HG03378 (cell line): Measurements from ENCODE around the gene LAYN.

ENCODE experiments used
- ATAC-seq: cut with Tn5 transposase; IDR thresholded peaks from one replicate; pipeline ENCODE4 v1.9.1; 2021; ENCODE audit warnings: mild to moderate bottlenecking, moderate library complexity; ENCODE audit not compliant: unreplicated experiment

The LAYN gene

GRCh38 chr11:111560800-111561199 is 20.3 kb downstream of the LAYN start:
- no peak for ATAC-seq

GRCh38 chr11:111561306-111561705 is 20.8 kb downstream of the LAYN start:
- ATAC-seq: no peak

GRCh38 chr11:111561791-111562325 is 21.3 kb downstream of the LAYN start:
- ATAC-seq: no peak

GRCh38 chr11:111562692-111563389 is 22.3 kb downstream of the LAYN start:
- ATAC-seq: no peak

- peak; percentile 50 for ATAC-seq
Measured at GRCh38 chr11:111565114-111565720, 24.7 kb downstream of the LAYN start.

- ATAC-seq: no peak
Measured at GRCh38 chr11:111566324-111566723, 25.8 kb downstream of the LAYN start.

- no peak for ATAC-seq
Measured at GRCh38 chr11:111569476-111569875, 29.0 kb downstream of the LAYN start.

- no peak for ATAC-seq
Measured at GRCh38 chr11:111570796-111571195, 30.3 kb downstream of the LAYN start.

GRCh38 chr11:111571829-111572501 is 31.4 kb downstream of the LAYN start:
- ATAC-seq: no peak

- ATAC-seq: no peak
Measured at GRCh38 chr11:111572581-111572980, 32.1 kb downstream of the LAYN start.

- ATAC-seq: no peak
Measured at GRCh38 chr11:111573821-111574249, 33.3 kb downstream of the LAYN start.

- no peak for ATAC-seq
Measured at GRCh38 chr11:111574373-111575225, 34.1 kb downstream of the LAYN start.

- ATAC-seq: no peak
Measured at GRCh38 chr11:111575740-111576139, 35.2 kb downstream of the LAYN start.

GRCh38 chr11:111577821-111578220 is 37.3 kb downstream of the LAYN start:
- no peak for ATAC-seq

- no peak for ATAC-seq
Measured at GRCh38 chr11:111581341-111581740, 40.8 kb downstream of the LAYN start.

GRCh38 chr11:111582163-111582562 is 41.6 kb downstream of the LAYN start:
- ATAC-seq: no peak

GRCh38 chr11:111582881-111583280 is 42.4 kb downstream of the LAYN start:
- no peak for ATAC-seq

GRCh38 chr11:111585371-111585770 is 44.9 kb downstream of the LAYN start:
- no peak for ATAC-seq

- no peak for ATAC-seq
Measured at GRCh38 chr11:111586388-111586831, 45.9 kb downstream of the LAYN start.

GRCh38 chr11:111589114-111589513 is 48.6 kb downstream of the LAYN start:
- ATAC-seq: no peak
